IMR-90 (cell line): ENCODE measurements around the gene QKI. TPM values are rescaled to one million over a fixed set of nuclear protein-coding genes. Genes with fewer than 3 reads are reported as not detected.

Experiments
- ATAC-seq: fragments of 200-7000 bp; cut with Tn5 transposase; 2 replicates; pipeline ENCODE4 v1.9.1; 2020; ENCODE audit warnings: low read depth, mild to moderate bottlenecking, moderate library complexity
- BruUV-seq: library from RNA; stranded (reverse); fragments of 400-500 nt; replicated peaks from 2 replicates; lab custom pipeline; 2021; lab: Mats Ljungman, UMichigan
- CTCF ChIA-PET: fragments of 300-600 bp; formaldehyde crosslinking; extraction: SDS; loops from one replicate; lab custom pipeline; 2021; ENCODE audit warnings: antibody characterized with exemption; lab: Yijun Ruan, JAX
- POLR2A ChIA-PET: fragments of 300-600 bp; sonication (Branson Sonifier 250); formaldehyde crosslinking; loops from one replicate; lab custom pipeline; 2022; ENCODE audit warnings: antibody characterized with exemption; ENCODE audit not compliant: unreplicated experiment; lab: Charles Lee
- DNase-seq: peaks from one replicate; pipeline ENCODE4 v3.0.0; 2013
- H2AFZ ChIP-seq: replicated peaks from 2 replicates; pipeline ENCODE3; 2013; ENCODE audit warnings: low read length, mild to moderate bottlenecking; ENCODE audit not compliant: poor library complexity
- H2AK5ac ChIP-seq: 2 replicates; pipeline ENCODE4 v1.6.1; 2013; ENCODE audit warnings: low read depth, low read length, inconsistent platforms
- H2AK9ac ChIP-seq: replicated peaks from 2 replicates; pipeline ENCODE3; 2013; ENCODE audit warnings: mild to moderate bottlenecking, low read depth, low read length, moderate library complexity; ENCODE audit not compliant: poor library complexity
- H2BK120ac ChIP-seq: 2 replicates; pipeline ENCODE4 v1.6.1; 2013; ENCODE audit warnings: low read depth, low read length, inconsistent platforms
- H2BK15ac ChIP-seq: 3 replicates; pipeline ENCODE4 v1.6.1; 2013; ENCODE audit warnings: low read depth, low read length, inconsistent platforms
- H2BK20ac ChIP-seq: 2 replicates; pipeline ENCODE4 v1.6.1; 2013; ENCODE audit warnings: low read depth, mild to moderate bottlenecking, inconsistent platforms, low read length, moderate library complexity
- H2BK5ac ChIP-seq: 2 replicates; pipeline ENCODE4 v1.6.1; 2013; ENCODE audit warnings: mild to moderate bottlenecking, low read depth, low read length, inconsistent platforms; ENCODE audit not compliant: poor library complexity, severe bottlenecking
- H3K14ac ChIP-seq: replicated peaks from 2 replicates; pipeline ENCODE4 v1.6.1; 2013; ENCODE audit warnings: low read depth, low read length, inconsistent platforms
- H3K18ac ChIP-seq: 2 replicates; pipeline ENCODE4 v1.6.1; 2013; ENCODE audit warnings: low read depth, low read length, control low read depth
- H3K23ac ChIP-seq: 2 replicates; pipeline ENCODE4 v1.6.1; 2013; ENCODE audit warnings: low read depth, low read length, inconsistent platforms
- H3K27ac ChIP-seq: 2 replicates; pipeline ENCODE4 v1.5.1; 2013; ENCODE audit warnings: mild to moderate bottlenecking, control low read depth, low read length; ENCODE audit not compliant: insufficient read depth
- H3K27me3 ChIP-seq: 2 replicates; pipeline ENCODE4 v1.6.1; 2013; ENCODE audit warnings: low read length; ENCODE audit not compliant: control insufficient read depth, insufficient read depth
- H3K36me3 ChIP-seq: 2 replicates; pipeline ENCODE4 v1.6.1; 2013; ENCODE audit warnings: low read length, mixed read lengths; ENCODE audit not compliant: control insufficient read depth, insufficient read depth
- H3K4ac ChIP-seq: 2 replicates; pipeline ENCODE4 v1.6.1; 2013; ENCODE audit warnings: low read depth, low read length, inconsistent platforms
- H3K4me1 ChIP-seq: 2 replicates; pipeline ENCODE4 v1.6.1; 2013; ENCODE audit warnings: low read length, mixed read lengths; ENCODE audit not compliant: control insufficient read depth, insufficient read depth
- H3K4me2 ChIP-seq: 2 replicates; pipeline ENCODE4 v1.6.1; 2013; ENCODE audit warnings: low read depth, mild to moderate bottlenecking, control low read depth, low read length, moderate library complexity
- H3K4me3 ChIP-seq: 2 replicates; pipeline ENCODE4 v1.5.1; 2013; ENCODE audit warnings: low read depth, mild to moderate bottlenecking, control low read depth, low read length, moderate library complexity; ENCODE audit not compliant: insufficient read depth
- H3K56ac ChIP-seq: 2 replicates; pipeline ENCODE4 v1.6.1; 2013; ENCODE audit warnings: low read length, inconsistent platforms; ENCODE audit not compliant: insufficient read depth; ENCODE audit errors: extremely low read depth
- H3K79me1 ChIP-seq, 2 experiments: 2 replicates each; pipeline ENCODE4 v1.6.1; 2013; ENCODE audit warnings: low read length in 2 of 2, inconsistent platforms in 1 of 2, low read depth in 1 of 2
- H3K9ac ChIP-seq: 2 replicates; pipeline ENCODE4 v1.6.1; 2013; ENCODE audit warnings: low read depth, low read length, control low read depth
- H3K9me1 ChIP-seq: 2 replicates; pipeline ENCODE4 v1.6.1; 2013; ENCODE audit warnings: low read length, inconsistent platforms; ENCODE audit not compliant: insufficient read depth
- H3K9me3 ChIP-seq: 2 replicates; pipeline ENCODE4 v1.6.1; 2013; ENCODE audit warnings: low read length; ENCODE audit not compliant: control insufficient read depth, insufficient read depth
- H4K20me1 ChIP-seq: 2 replicates; pipeline ENCODE4 v1.6.1; 2013; ENCODE audit warnings: low read length, inconsistent platforms; ENCODE audit not compliant: insufficient read depth
- H4K5ac ChIP-seq: 2 replicates; pipeline ENCODE4 v1.6.1; 2013; ENCODE audit warnings: mild to moderate bottlenecking, low read depth, low read length, control low read depth
- H4K8ac ChIP-seq, 2 experiments: 2 replicates each; pipeline ENCODE4 v1.6.1; 2013; ENCODE audit warnings: low read depth in 2 of 2, low read length in 2 of 2, control low read depth in 1 of 2, inconsistent platforms in 1 of 2
- H4K91ac ChIP-seq: 2 replicates; pipeline ENCODE4 v1.6.1; 2013; ENCODE audit warnings: low read depth, low read length, inconsistent platforms; ENCODE audit not compliant: insufficient read depth
- BHLHE40 ChIP-seq: fragments of 150-350 bp; IDR thresholded peaks from 2 replicates; pipeline ENCODE4 v1.6.1; 2016; ENCODE audit warnings: mild to moderate bottlenecking, low read depth, low read length
- CEBPB ChIP-seq: IDR thresholded peaks from 2 replicates; pipeline ENCODE4 v1.6.1; 2012; ENCODE audit warnings: low read depth, low read length, improper control_type of control experiment
- CHD1 ChIP-seq: IDR thresholded peaks from 2 replicates; pipeline ENCODE4 v1.6.1; 2012; ENCODE audit warnings: low read depth, low read length, improper control_type of control experiment
- CTCF ChIP-seq: conservative IDR thresholded peaks from 2 replicates; pipeline ENCODE4 v1.5.1; 2012; ENCODE audit warnings: mild to moderate bottlenecking, low read depth, low read length, improper control_type of control experiment
- FOS ChIP-seq: fragments of 150-350 bp; IDR thresholded peaks from 2 replicates; pipeline ENCODE4 v1.6.1; 2016; ENCODE audit warnings: low read depth, low read length
- MAFK ChIP-seq: IDR thresholded peaks from 2 replicates; pipeline ENCODE4 v1.6.1; 2012; ENCODE audit warnings: low read depth, low read length, improper control_type of control experiment
- MAZ ChIP-seq: IDR thresholded peaks from 2 replicates; pipeline ENCODE4 v1.6.1; 2012; ENCODE audit warnings: low read depth, mild to moderate bottlenecking, low read length, improper control_type of control experiment, moderate library complexity, borderline replicate concordance
- MXI1 ChIP-seq: IDR thresholded peaks from 2 replicates; pipeline ENCODE4 v1.6.1; 2012; ENCODE audit warnings: low read depth, mild to moderate bottlenecking, low read length, moderate library complexity, borderline replicate concordance
- NFE2L2 ChIP-seq: fragments of 150-350 bp; IDR thresholded peaks from 2 replicates; pipeline ENCODE4 v1.6.1; 2016; ENCODE audit warnings: low read depth, mild to moderate bottlenecking, low read length
- POLR2A ChIP-seq: IDR thresholded peaks from 2 replicates; pipeline ENCODE4 v1.6.1; 2012; ENCODE audit warnings: mild to moderate bottlenecking, low read depth, low read length
- RAD21 ChIP-seq: IDR thresholded peaks from 2 replicates; pipeline ENCODE4 v1.6.1; 2012; ENCODE audit warnings: low read length, improper control_type of control experiment
- RFX5 ChIP-seq: IDR thresholded peaks from 2 replicates; pipeline ENCODE4 v1.8.0; 2012; ENCODE audit warnings: low read depth, mild to moderate bottlenecking, low read length, moderate library complexity
- SMC3 ChIP-seq: fragments of 150-350 bp; IDR thresholded peaks from 2 replicates; pipeline ENCODE4 v1.6.1; 2016; ENCODE audit warnings: low read depth, mild to moderate bottlenecking, antibody characterized with exemption, low read length, moderate library complexity
- WGBS, 2 experiments: methylation state at CpG; one replicate each; pipeline versions ENCODE4 v1.1.5 to v1.1.7; 2013; ENCODE audit warnings: missing lambda C conversion rate in 2 of 2; ENCODE audit not compliant: insufficient read length in 1 of 2; ENCODE audit errors: extremely low coverage in 2 of 2; 5-methylcytosine and 5-hydroxymethylcytosine counted together
- dilution Hi-C: fragments of 300-500 bp; cut with HindIII; formaldehyde crosslinking; loops from one replicate; pipeline ENCODE4 v1.14.3; 2018; ENCODE audit warnings: low sequenced_read_pairs; ENCODE audit not compliant: unreplicated experiment
- in situ Hi-C: fragments of 300-500 bp; cut with MboI; formaldehyde crosslinking; loops from 3 replicates; pipeline ENCODE4 v1.14.3; 2019; ENCODE audit warnings: low sequenced_read_pairs, inconsistent platforms, mixed read lengths
- intact Hi-C: fragments of 100-400 bp; cut with micrococcal nuclease; formaldehyde crosslinking; loops from 2 replicates; pipeline ENCODE4 v1.10.0; 2022
- polyA plus RNA-seq, 3 experiments: library from polyadenylated mRNA; depleted of rRNA; stranded (reverse); fragments of >200 nt; gene quantifications; 2 replicates each; pipeline ENCODE4 v1.2.3, GENCODE V29; 2012; ENCODE audit warnings: low replicate concordance in 1 of 3
- total RNA-seq: library from RNA; depleted of rRNA; stranded (reverse); fragments of >200 nt; gene quantifications from 2 replicates; pipeline ENCODE4 v1.2.3, GENCODE V29; 2012
- TF ChIP-seq, protein P1 (sequence below): fragments of 150-350 bp; IDR thresholded peaks from 2 replicates; pipeline ENCODE4 v1.6.1; 2017; ENCODE audit warnings: mild to moderate bottlenecking, antibody characterized with exemption, low read length, low read depth
- TF ChIP-seq, protein P2 (sequence below): fragments of 150-350 bp; IDR thresholded peaks from 2 replicates; pipeline ENCODE4 v1.6.1; 2016; ENCODE audit warnings: low read depth, mild to moderate bottlenecking, low read length, moderate library complexity, borderline replicate concordance

QKI gene
- total and polyA plus RNA-seq, 2 of the 4 experiments (the other 2 are of a cell fraction) = 112 to 232 TPM

GRCh38 chr6:163563318-163563717 is 148.8 kb downstream of the QKI start:
- H3K4me1 ChIP-seq = no peaks in the 10 kb centered on the region
- no peak overlapping the region for H2AK5ac ChIP-seq
- no peak overlapping the region for H3K27ac ChIP-seq
- no peak overlapping the region for H4K5ac ChIP-seq
- H3K79me1 ChIP-seq = peaks cover 18 to 43% of the 10 kb centered on the region in 2 experiments
- H3K27me3 ChIP-seq = no peaks in the 10 kb centered on the region
- dilution Hi-C loops (no loop called here), intact Hi-C loops (no loop called here), in situ Hi-C loops (no loop called here)
- no peak overlapping the region for H3K4me2 ChIP-seq
- POLR2A ChIA-PET = no interaction called here
- BruUV-seq = no TSS peak
- no peak overlapping the region for H3K4me3 ChIP-seq
- H2AFZ ChIP-seq = no peak overlapping the region
- no peak overlapping the region for H2AK9ac ChIP-seq
- H2BK20ac ChIP-seq = no peak overlapping the region
- H3K56ac ChIP-seq = no peak overlapping the region
- no peaks in the 10 kb centered on the region for H4K20me1 ChIP-seq
- H3K14ac ChIP-seq = no peak overlapping the region
- TF ChIP-seq RAD21 (no peak), RFX5 (no peak), MAFK (no peak), MAZ (no peak), POLR2A (no peak), CEBPB (no peak), BHLHE40 (no peak), CTCF (no peak), MXI1 (no peak), FOS (no peak), SMC3 (no peak), NFE2L2 (no peak), CHD1 (no peak)
- TF ChIP-seq, protein P1, sequence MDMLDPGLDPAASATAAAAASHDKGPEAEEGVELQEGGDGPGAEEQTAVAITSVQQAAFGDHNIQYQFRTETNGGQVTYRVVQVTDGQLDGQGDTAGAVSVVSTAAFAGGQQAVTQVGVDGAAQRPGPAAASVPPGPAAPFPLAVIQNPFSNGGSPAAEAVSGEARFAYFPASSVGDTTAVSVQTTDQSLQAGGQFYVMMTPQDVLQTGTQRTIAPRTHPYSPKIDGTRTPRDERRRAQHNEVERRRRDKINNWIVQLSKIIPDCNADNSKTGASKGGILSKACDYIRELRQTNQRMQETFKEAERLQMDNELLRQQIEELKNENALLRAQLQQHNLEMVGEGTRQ = no peak
- TF ChIP-seq, protein P2, sequence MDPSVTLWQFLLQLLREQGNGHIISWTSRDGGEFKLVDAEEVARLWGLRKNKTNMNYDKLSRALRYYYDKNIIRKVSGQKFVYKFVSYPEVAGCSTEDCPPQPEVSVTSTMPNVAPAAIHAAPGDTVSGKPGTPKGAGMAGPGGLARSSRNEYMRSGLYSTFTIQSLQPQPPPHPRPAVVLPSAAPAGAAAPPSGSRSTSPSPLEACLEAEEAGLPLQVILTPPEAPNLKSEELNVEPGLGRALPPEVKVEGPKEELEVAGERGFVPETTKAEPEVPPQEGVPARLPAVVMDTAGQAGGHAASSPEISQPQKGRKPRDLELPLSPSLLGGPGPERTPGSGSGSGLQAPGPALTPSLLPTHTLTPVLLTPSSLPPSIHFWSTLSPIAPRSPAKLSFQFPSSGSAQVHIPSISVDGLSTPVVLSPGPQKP = no peak
- no peak for ATAC-seq
- no peak overlapping the region for H3K9ac ChIP-seq
- no peak overlapping the region for H2BK120ac ChIP-seq
- no peak overlapping the region for H4K8ac ChIP-seq
- no peaks in the 10 kb centered on the region for H3K9me1 ChIP-seq
- H3K9me3 ChIP-seq = no peaks in the 10 kb centered on the region
- H3K4ac ChIP-seq = no peak overlapping the region
- no peak overlapping the region for H4K91ac ChIP-seq
- WGBS, 2 experiments = 66% methylated on average over 3 of the region's 8 CpGs; no CpG with 5 or more reads in 1 of the 2 experiments
- DNase-seq = no peak
- H3K18ac ChIP-seq = no peak overlapping the region
- no peak overlapping the region for H2BK5ac ChIP-seq
- peaks cover 13% of the 10 kb centered on the region for H3K36me3 ChIP-seq
- H3K23ac ChIP-seq = no peak overlapping the region
- CTCF ChIA-PET = interaction anchor here (1.1 kb wide), 1 partner anchor 9 kb away, joined by 5 read pairs; no protein-coding TSS in a partner anchor
- H2BK15ac ChIP-seq = no peak overlapping the region
